ENCODE data around the gene TUBB4B. TPM values are rescaled to one million over a fixed set of nuclear protein-coding genes. Genes with fewer than 3 reads are reported as not detected.

The TUBB4B gene
- polyA plus RNA-seq (2013, experiment 1 of 2; ENCODE audit: insufficient read length): 298 TPM
- polyA plus RNA-seq (2013, experiment 2 of 2; ENCODE audit: insufficient read length): 286 TPM

GRCh38 chr9:137240841-137241489, at the start of gene TUBB4B:
TUBB4B (plus strand) TSS chr9:137241287; CDS start chr9:137241361, 74 bp downstream.
- peak; percentile 100 for DNase-seq

DNA sequence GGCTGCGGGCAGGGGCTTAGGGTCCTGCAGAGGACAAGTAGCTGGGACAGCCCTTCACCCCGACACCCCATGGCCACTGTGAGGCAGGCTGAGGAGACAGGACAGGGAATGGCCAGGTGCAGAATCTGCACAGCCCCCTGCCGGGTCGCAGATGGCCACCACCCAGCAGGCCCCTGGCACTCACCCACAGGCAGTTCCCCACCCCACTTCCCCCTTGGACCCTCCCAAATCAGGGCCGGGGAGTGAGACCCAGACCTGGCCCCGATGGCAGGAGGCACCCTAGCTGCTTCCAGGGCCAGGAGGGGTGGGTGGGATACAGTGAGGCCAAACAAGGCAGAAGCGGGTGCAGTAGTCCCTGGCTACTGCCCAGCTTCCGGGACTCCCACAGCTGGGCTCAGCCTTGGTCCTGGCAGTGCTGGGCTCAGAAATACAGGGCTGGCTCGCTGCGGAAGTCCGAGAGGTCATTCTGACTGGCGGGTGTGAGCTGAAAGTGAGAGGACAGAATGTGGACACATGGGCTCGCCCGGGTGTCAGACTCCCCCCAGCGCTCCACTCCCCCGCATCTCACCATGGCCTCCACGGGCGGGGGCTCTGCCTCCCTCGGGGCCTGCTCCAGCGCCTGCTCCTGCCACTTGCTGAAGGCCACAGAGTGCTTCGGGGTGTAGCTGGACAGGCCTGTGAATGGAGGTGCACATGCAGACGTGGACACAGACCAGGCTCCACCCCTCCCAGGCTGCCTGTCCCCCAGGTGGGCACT, 49.2 kb upstream of the TUBB4B start:
- no peak for DNase-seq

DNA sequence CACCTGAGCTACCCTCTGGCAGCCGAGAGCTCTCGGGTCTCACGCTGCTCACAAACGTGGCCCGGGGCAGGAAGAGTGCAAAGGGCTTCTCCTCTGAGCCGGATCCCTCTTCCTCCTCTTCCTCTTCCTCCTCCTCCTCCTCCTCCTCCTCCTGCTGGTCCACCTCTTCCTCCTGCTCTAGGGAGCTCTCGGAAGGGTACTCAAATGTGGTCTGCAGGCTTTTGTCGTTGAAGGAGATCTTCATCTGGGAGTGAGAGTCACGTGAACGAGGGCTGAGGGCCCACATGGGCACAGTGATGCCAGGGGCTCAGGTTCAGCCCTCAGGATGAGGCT, 48.7 kb upstream of the TUBB4B start:
- DNase-seq: no peak

- DNase-seq: no peak
Measured at GRCh38 chr9:137192859-137193258, 48.2 kb upstream of the TUBB4B start.

GRCh38 chr9:137193771-137194170, 47.3 kb upstream of the TUBB4B start:
- no peak for DNase-seq

- no peak for DNase-seq
Measured at GRCh38 chr9:137194388-137194787, 46.7 kb upstream of the TUBB4B start.

DNA sequence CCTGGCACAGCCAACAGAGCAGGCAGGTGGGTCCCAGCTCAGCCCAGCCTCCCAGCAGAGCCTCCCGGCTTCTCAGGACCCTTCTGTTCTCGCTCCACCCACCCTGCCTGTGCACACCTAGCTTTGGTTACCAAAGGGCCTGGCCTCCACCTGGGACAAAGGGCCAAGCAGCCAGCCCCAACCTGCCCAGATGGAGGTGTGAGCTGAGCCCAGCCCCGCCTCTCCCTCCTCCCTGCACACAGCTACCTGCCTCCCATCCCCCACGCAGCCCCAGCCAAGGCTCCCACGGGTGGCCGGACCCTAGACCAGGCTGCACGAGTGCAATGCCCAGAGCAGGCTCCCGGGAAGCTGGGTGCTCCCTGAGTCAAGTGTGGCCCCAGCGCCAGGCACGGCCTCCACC, 46.2 kb upstream of the TUBB4B start:
- DNase-seq: no peak

DNA sequence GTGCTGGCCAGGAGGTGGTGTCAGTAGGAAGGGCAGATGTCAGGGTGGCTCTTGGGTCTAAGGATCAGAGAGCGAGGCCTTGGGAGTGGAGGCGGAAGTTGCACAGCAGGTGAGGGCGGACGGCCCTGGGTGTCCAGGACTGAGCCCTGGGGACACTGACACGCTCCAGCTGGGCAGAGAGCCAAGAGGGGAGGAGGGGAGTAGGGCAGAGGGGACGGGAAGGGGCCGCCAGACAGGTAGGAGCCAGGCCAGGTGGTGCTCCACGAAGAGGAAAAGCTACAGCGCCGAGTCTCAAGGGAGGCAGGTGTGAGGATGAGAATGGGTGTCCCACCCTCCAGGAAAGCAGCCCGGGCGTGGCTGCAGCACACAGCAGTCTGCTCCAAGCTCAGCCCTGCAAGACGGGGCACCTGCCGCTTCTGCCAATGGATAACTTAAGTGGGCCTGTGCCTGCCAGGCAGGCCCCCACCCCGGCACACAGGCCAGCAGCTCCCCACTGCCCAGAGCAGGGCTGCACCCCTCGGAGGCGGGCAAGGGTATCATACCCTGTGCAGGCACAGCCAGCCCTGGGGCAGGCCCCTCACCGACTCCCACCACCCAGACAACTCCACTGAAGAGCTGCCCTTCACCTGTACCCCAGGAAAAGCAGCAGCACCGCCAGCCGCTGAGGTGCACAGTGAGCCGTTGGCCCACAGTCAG, 45.4 kb upstream of the TUBB4B start:
- DNase-seq: no peak

DNA sequence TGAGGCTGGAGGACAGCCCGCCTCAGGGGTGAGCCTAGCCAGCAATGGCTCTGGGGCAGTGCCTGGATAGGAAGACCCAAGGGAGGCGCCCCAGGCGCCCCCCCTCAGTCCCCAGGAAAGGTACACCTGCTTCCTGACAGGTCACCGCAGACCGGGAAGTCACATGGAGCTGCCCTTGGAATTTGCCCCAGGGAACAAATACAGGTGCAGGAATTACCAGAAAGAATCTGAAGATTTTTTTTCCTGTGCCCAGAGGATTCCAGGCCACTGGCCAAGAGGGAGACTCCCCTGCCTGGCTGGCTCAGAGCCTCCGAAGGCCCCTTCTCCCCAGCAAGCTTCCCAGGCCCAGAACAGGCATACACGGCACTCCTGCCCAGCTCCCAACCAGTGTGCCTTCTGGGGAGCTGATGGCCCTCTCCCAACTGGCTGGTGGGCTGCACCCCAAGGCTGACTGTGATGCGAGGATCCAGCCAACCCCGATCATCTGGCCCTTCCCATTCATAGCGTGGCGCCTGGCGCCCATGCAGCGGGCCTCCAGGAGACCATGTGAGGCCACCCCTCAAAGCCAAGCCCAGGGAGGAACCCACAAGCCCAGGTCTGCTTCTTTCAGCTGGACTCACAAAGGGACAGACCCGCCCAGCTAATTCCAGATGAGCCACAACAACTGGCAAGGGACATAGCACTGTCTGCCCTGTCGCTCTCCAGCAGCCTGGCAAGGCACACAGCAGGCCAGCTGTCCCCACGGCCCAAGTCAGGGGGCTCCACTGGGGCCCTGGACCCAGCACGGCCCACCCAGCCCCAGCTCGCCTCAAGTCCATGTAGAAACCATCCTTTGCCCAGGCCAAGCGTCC, 42.8 kb upstream of the TUBB4B start:
- DNase-seq: no peak

- DNase-seq: no peak
Measured at GRCh38 chr9:137198902-137199283, 42.2 kb upstream of the TUBB4B start.

DNA sequence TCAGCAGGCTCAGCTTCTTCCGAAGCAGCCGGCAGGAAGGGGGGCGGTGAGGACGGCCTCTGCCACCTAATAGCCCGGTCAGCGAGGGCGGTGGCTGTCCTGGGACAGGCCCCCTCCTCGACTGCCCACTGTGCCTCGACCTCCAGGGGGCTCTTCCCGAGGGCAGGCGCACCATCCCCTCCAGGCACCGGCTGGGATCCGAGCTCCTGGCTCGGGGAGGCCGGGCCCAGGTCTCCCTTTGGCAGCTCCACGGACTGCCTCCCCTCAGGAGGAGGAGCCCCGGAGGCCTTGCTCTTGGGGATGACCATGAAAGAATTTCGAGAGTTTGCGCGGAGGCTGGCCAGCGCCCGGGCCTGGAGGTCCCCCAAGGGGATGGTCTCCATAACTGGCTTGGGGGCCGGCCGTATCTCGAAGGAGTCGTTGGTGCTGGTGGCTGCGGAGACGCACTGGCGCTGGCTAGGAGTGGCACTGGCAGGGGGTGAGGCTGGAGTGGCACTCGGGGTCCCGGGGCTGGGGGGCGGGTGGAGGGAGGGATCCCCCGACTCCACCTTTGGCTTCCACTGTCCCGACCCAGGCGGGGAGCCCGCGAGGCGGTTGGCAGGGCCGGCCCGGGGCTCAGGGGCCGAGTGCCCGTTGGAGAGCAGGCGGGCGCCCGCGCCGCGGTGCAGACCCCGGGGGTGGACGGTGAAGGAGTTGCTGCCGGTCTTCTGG, 41.5 kb upstream of the TUBB4B start:
- DNase-seq: no peak

GRCh38 chr9:137200311-137201204, 40.5 kb upstream of the TUBB4B start, which contains the start of gene TPRN:
TPRN (minus strand) TSS chr9:137200741; CDS start chr9:137200711, 30 bp downstream.
- peak; percentile 100 for DNase-seq

- no peak for DNase-seq
Measured at GRCh38 chr9:137201205-137201868, 39.8 kb upstream of the TUBB4B start.

DNA sequence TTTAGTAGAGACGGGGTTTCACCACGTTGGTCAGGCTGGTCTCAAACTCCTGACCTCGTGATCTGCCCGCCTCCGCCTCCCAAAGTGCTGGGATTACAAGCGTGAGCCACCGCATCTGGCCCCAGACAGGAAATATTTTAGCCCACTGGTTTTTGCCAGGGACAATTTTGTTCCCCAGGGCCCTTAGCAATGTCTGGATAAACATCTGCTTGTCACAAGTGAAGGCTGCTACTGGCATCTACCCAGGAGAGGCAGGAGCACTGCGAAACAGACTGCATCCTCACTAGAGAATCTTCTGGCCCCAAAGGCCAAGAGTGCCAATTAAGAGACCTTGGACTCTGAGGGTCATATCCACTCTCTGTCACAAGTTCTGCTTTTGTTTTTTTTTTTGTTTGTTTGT, 38.1 kb upstream of the TUBB4B start:
- no peak for DNase-seq

- no peak for DNase-seq
Measured at GRCh38 chr9:137204731-137205125, 36.4 kb upstream of the TUBB4B start.

- DNase-seq: peak; percentile 87
Measured at GRCh38 chr9:137205126-137206069, 35.7 kb upstream of the TUBB4B start, which contains the start of the genes NDOR1 and TMEM203. NDOR1 (plus strand) TSS chr9:137205700; CDS start chr9:137205778, 78 bp downstream. TMEM203 (minus strand) TSS chr9:137205648; CDS start chr9:137205414, 234 bp downstream.

GRCh38 chr9:137206602-137207001, 34.5 kb upstream of the TUBB4B start:
- DNase-seq: no peak

GRCh38 chr9:137211532-137211931, 29.6 kb upstream of the TUBB4B start:
- DNase-seq: no peak

- DNase-seq: no peak
Measured at GRCh38 chr9:137212520-137212919, 28.6 kb upstream of the TUBB4B start.

Data from fibroblast of skin of scalp (primary cell).